Measurements from ENCODE around the gene SLC34A1. TPM values are rescaled to one million over a fixed set of nuclear protein-coding genes. Genes with fewer than 3 reads are reported as not detected.
"Not testable (repeated sequence)": the region's sequence is repeated elsewhere in the genome, so short reads cannot be mapped to it uniquely, and the experiment has no call there.

SLC34A1 gene
- total and polyA plus RNA-seq, 4 donors = 0.23 to 1.0 (median 0.47) TPM

GRCh38 chr5:177338251-177339106, 45.8 kb upstream of the SLC34A1 start:
- WGBS = 92% methylated on average over 22 of the region's 22 CpGs
- TF ChIP-seq CTCF (IDR thresholded peaks at IDR 0.05; ENCODE audit: low read depth, low read length, missing input control) = no peak
- no peak for TF ChIP-seq RAD21 (IDR thresholded peaks at IDR 0.05)
- TF ChIP-seq SP1 (IDR thresholded peaks at IDR 0.05) = no peak
- TF ChIP-seq FOXA2 (IDR thresholded peaks at IDR 0.05) = no peak
- no peak for TF ChIP-seq HNF4G (IDR thresholded peaks at IDR 0.05)
- TF ChIP-seq FOXA1 (IDR thresholded peaks at IDR 0.05) = no peak
- no peak for TF ChIP-seq TAF1 (conservative IDR thresholded peaks at IDR 0.05)
- TF ChIP-seq RXRA (IDR thresholded peaks at IDR 0.05) = no peak
- Histone ChIP-seq H3K36me3 (ENCODE audit: control insufficient read depth in 4 of 4, insufficient read depth in 3 of 4, low read depth in 1 of 4, low read length in 3 of 4) (peaks cover 29 to 56% (median 39%) of the 10 kb centered on the region in 4 donors), H3K9ac (ENCODE audit: low read depth in 1 of 2, low read length in 2 of 2) (no peak overlapping the region), H3K4me1 (ENCODE audit: control insufficient read depth in 4 of 4, insufficient read depth in 4 of 4, low read length in 3 of 4) (peaks cover 0 to 8% (median 0%) of the 10 kb centered on the region in 4 donors), H3K9me3 (ENCODE audit: control insufficient read depth in 4 of 4, low read length in 3 of 4) (no peaks in the 10 kb centered on the region), H3K27me3 (ENCODE audit: control insufficient read depth in 4 of 4, insufficient read depth in 4 of 4, low read length in 3 of 4) (no peaks in the 10 kb centered on the region), H3K27ac (ENCODE audit: low read depth in 1 of 2, low read length in 2 of 2) (no peak overlapping the region), H3K4me3 (ENCODE audit: low read depth in 1 of 3, low read length in 3 of 3) (no peak overlapping the region)
- DNase-seq (ENCODE audit: low spot score) = no peak

GRCh38 chr5:177339107-177339638, 45.1 kb upstream of the SLC34A1 start:
- Histone ChIP-seq H3K36me3 (ENCODE audit: control insufficient read depth in 4 of 4, insufficient read depth in 3 of 4, low read depth in 1 of 4, low read length in 3 of 4) (peaks cover 24 to 49% (median 34%) of the 10 kb centered on the region in 4 donors), H3K9me3 (ENCODE audit: control insufficient read depth in 4 of 4, low read length in 3 of 4) (no peaks in the 10 kb centered on the region), H3K27me3 (ENCODE audit: control insufficient read depth in 4 of 4, insufficient read depth in 4 of 4, low read length in 3 of 4) (no peaks in the 10 kb centered on the region), H3K4me1 (ENCODE audit: control insufficient read depth in 4 of 4, insufficient read depth in 4 of 4, low read length in 3 of 4) (peaks cover 0 to 8% (median 0%) of the 10 kb centered on the region in 4 donors), H3K9ac (ENCODE audit: low read depth in 1 of 2, low read length in 2 of 2) (no peak overlapping the region), H3K27ac (ENCODE audit: low read depth in 1 of 2, low read length in 2 of 2) (no peak overlapping the region), H3K4me3 (ENCODE audit: low read depth in 1 of 3, low read length in 3 of 3) (no peak overlapping the region)
- TF ChIP-seq EGR1 (IDR thresholded peaks at IDR 0.05; ENCODE audit: low read depth in 2 of 2) (no peak), TAF1 (conservative IDR thresholded peaks at IDR 0.05) (no peak), RXRA (IDR thresholded peaks at IDR 0.05) (no peak), FOXA2 (IDR thresholded peaks at IDR 0.05) (no peak), HNF4G (IDR thresholded peaks at IDR 0.05) (no peak), NR2F2 (IDR thresholded peaks at IDR 0.05) (no peak), ATF3 (IDR thresholded peaks at IDR 0.05) (no peak), CTCF (IDR thresholded peaks at IDR 0.05; ENCODE audit: low read depth, low read length, missing input control) (no peak), ZBTB33 (IDR thresholded peaks at IDR 0.05) (no peak), JUND (IDR thresholded peaks at IDR 0.05) (no peak)
- DNase-seq (ENCODE audit: low spot score) = no peak
- WGBS = 78% methylated on average over 11 of the region's 11 CpGs

- not testable (repeated sequence) for H3K4me3 ChIP-seq (ENCODE audit: low read depth in 1 of 3, low read length in 3 of 3); H3K27me3 ChIP-seq (ENCODE audit: control insufficient read depth in 4 of 4, insufficient read depth in 4 of 4, low read length in 3 of 4); H3K9ac ChIP-seq (ENCODE audit: low read depth in 1 of 2, low read length in 2 of 2); H3K9me3 ChIP-seq (ENCODE audit: control insufficient read depth in 4 of 4, low read length in 3 of 4); DNase-seq (ENCODE audit: low spot score); H3K27ac ChIP-seq (ENCODE audit: low read depth in 1 of 2, low read length in 2 of 2)
- H3K4me1 ChIP-seq (ENCODE audit: control insufficient read depth in 4 of 4, insufficient read depth in 4 of 4, low read length in 3 of 4) = peaks cover 0 to 21% (median 16%) of the 10 kb centered on the region in 4 donors
- peaks cover 11 to 16% (median 12%) of the 10 kb centered on the region in 4 donors for H3K36me3 ChIP-seq (ENCODE audit: control insufficient read depth in 4 of 4, insufficient read depth in 3 of 4, low read depth in 1 of 4, low read length in 3 of 4)
- 96% methylated on average over 14 of the region's 14 CpGs for WGBS
These were observed 41.2 kb upstream of the SLC34A1 start for GRCh38 chr5:177343000-177343399.
